Calu3 (cell line): ENCODE data around the gene WNK4. TPM values are rescaled to one million over a fixed set of nuclear protein-coding genes. Genes with fewer than 3 reads are reported as not detected.

Source experiments
- BruUV-seq: library from RNA; stranded (reverse); fragments of 400-500 nt; replicated peaks from 2 replicates; lab custom pipeline; 2021; lab: Mats Ljungman, UMichigan
- CTCF ChIA-PET: fragments of 300-600 bp; sonication (Branson Sonifier 250); formaldehyde crosslinking; loops from one replicate; lab custom pipeline; 2022; ENCODE audit warnings: antibody characterized with exemption; lab: Charles Lee
- DNase-seq: peaks from one replicate; pipeline ENCODE4 v3.0.0; 2022
- H3K27ac Mint-ChIP-seq: one replicate; pipeline ENCODE4 v1.8.0; 2022; ENCODE audit warnings: mixed read lengths; ENCODE audit not compliant: unreplicated experiment
- H3K27me3 Mint-ChIP-seq: one replicate; pipeline ENCODE4 v1.8.0; 2022; ENCODE audit warnings: mixed read lengths; ENCODE audit not compliant: unreplicated experiment
- H3K36me3 Mint-ChIP-seq: one replicate; pipeline ENCODE4 v1.8.0; 2022; ENCODE audit warnings: mild to moderate bottlenecking, moderate library complexity, mixed read lengths; ENCODE audit not compliant: insufficient read depth, unreplicated experiment
- H3K4me1 Mint-ChIP-seq: one replicate; pipeline ENCODE4 v1.8.0; 2022; ENCODE audit warnings: mild to moderate bottlenecking, low read depth, mixed read lengths; ENCODE audit not compliant: unreplicated experiment
- H3K4me3 Mint-ChIP-seq: one replicate; pipeline ENCODE4 v1.8.0; 2022; ENCODE audit warnings: mild to moderate bottlenecking, low read depth, moderate library complexity, mixed read lengths; ENCODE audit not compliant: unreplicated experiment
- H3K9me3 Mint-ChIP-seq: one replicate; pipeline ENCODE4 v1.8.0; 2022; ENCODE audit warnings: low read depth, mixed read lengths; ENCODE audit not compliant: unreplicated experiment
- CTCF ChIP-seq: fragments of 200-600 bp; IDR thresholded peaks from one replicate; pipeline ENCODE4 v1.8.0; 2022; ENCODE audit warnings: antibody characterized with exemption; ENCODE audit not compliant: unreplicated experiment
- intact Hi-C: fragments of 100-400 bp; cut with micrococcal nuclease; formaldehyde crosslinking; loops from one replicate; pipeline ENCODE4 v1.10.0; 2022; ENCODE audit not compliant: unreplicated experiment
- total RNA-seq: library from RNA; stranded (reverse); gene quantifications from 2 replicates; pipeline ENCODE4 v1.2.3, GENCODE V29; 2022

The WNK4 gene
- total RNA-seq, 1 experiment from 2014 or later, result 0.33 TPM

DNA sequence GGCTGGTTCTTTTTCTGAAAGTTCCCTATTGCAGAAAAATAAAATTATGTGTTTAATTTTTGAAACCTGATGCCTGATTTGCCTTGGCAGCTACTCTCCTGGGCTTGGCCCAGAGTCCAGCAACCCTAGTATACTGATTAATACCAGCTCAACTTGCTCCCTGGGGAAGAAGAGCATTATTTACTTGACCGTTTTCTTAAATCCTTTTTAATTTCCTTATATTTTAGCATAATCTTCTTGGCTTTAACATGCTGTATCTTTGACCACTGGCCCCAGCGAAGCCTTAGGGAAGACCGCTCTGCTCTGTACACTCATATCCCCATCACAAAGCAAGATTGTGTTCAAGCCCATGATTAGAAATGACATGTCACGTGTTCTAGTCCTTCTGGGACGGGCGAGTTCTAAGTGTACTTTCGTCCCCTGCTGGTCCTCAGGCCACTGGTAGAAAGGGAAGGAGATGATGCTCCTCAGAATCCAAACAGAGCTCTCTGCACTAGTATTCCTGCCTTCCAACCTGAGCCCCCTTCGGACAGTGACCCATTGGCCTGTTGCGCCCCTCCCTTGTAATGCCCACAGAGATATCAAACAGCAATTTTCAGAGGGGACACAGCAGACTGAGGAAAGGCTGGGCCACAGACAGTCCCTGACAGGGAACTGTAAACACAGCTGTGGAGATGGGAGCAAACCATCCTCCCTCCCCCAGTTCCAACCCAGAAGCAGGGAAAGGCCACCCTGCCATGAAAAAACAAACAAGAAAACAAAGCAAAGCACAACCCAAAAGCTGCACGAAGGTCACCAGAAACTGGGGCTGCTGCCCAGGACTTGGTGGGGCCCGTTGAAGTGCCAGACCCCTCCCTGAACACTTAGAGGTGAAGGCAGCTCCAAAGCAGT lies 31.3 kb upstream of the WNK4 start:
- DNase-seq, result no peak
- H3K9me3 Mint-ChIP-seq, result no peaks in the 10 kb centered on the region
- intact Hi-C loops, result no loop called here
- no peak for TF ChIP-seq CTCF
- peaks cover 55% of the 10 kb centered on the region for H3K27me3 Mint-ChIP-seq
- no TSS peak for BruUV-seq
- H3K4me3 Mint-ChIP-seq, result no peak overlapping the region
- CTCF ChIA-PET, result interaction anchor here (1.1 to 1.4 kb wide), 2 partner anchors 11 to 13 kb away, joined by 3 read pairs; no protein-coding TSS in a partner anchor
- no peak overlapping the region for H3K27ac Mint-ChIP-seq
- peaks cover 2% of the 10 kb centered on the region for H3K4me1 Mint-ChIP-seq
- peaks cover 15% of the 10 kb centered on the region for H3K36me3 Mint-ChIP-seq

GRCh38 chr17:42750739-42751344 lies 29.6 kb upstream of the WNK4 start:
- Mint-ChIP-seq H3K27ac (no peak overlapping the region), H3K9me3 (no peaks in the 10 kb centered on the region), H3K4me1 (no peaks in the 10 kb centered on the region), H3K27me3 (peaks cover 72% of the 10 kb centered on the region), H3K4me3 (no peak overlapping the region), H3K36me3 (no peaks in the 10 kb centered on the region)
- no peak for DNase-seq
- BruUV-seq, result no TSS peak
- CTCF ChIA-PET, result interaction anchor here (0.6 to 2.0 kb wide), 4 partner anchors 9 to 1461 kb away, joined by 3 to 8 read pairs (median 4); partner anchors contain the start of gene PSMC3IP
- TF ChIP-seq CTCF, result no peak
- intact Hi-C loops, result no loop called here

DNA sequence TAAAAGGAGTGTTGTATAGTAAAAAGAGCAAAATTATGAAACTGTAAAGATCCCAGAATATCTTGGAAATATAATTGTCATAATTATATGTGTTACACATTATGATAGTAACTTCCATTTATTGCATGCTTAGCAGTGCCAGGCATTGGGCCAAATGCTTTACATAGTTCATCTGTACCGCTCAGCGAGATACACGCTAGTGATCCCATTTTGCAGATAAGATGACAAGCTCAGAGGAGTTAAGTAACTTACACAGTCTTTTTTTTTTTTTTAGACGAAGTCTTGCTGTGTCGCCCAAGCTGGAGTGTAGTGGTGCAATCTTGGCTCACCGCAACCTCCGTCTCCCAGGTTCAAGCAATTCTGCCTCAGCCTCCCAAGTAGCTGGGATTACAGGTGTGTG lies 28.8 kb upstream of the WNK4 start:
- CTCF ChIA-PET, result interaction anchor here (0.6 to 2.0 kb wide), 4 partner anchors 8 to 941 kb away, joined by 3 to 8 read pairs (median 5); partner anchors contain the start of gene PSMC3IP
- DNase-seq, result no peak
- Mint-ChIP-seq H3K27ac (no peak overlapping the region), H3K4me1 (no peaks in the 10 kb centered on the region), H3K9me3 (no peaks in the 10 kb centered on the region), H3K36me3 (no peaks in the 10 kb centered on the region), H3K27me3 (peaks cover 79% of the 10 kb centered on the region), H3K4me3 (no peak overlapping the region)
- TF ChIP-seq CTCF, result no peak
- BruUV-seq, result no TSS peak
- intact Hi-C loops, result no loop called here

DNA sequence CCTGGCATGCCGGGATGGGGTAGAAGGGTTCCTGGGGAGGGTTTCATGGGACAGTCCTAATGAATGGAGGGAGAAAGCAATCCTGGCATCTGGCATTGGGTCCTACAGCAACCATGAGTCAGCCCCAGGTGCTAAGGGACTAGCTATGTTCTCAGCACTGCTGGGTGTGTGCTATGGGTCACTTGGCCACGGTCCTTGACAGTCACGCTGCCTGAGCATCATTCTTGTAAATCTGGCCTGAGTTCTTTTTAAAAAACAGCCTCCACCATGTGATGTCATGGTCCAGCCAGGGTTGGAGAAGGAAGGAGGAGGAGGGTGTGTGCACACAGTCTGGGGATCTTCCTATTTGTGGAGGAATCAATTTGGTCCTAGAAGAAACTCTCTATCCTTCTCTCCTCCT lies 25.6 kb upstream of the WNK4 start:
- Mint-ChIP-seq H3K4me1 (peaks cover 7% of the 10 kb centered on the region), H3K36me3 (no peaks in the 10 kb centered on the region), H3K9me3 (no peaks in the 10 kb centered on the region), H3K27me3 (peaks cover 74% of the 10 kb centered on the region), H3K4me3 (no peak overlapping the region), H3K27ac (no peak overlapping the region)
- TF ChIP-seq CTCF, result no peak
- CTCF ChIA-PET, result interaction anchor here (0.6 to 1.9 kb wide), 4 partner anchors 9 to 80 kb away, joined by 3 to 10 read pairs (median 3); partner anchors contain the start of genes BECN1 and VPS25
- no peak for DNase-seq
- intact Hi-C loops, result no loop called here
- BruUV-seq, result no TSS peak
